GM21576 (cell line): ENCODE results near the gene HAUS3.
"Not testable (repeated sequence)": the region's sequence is repeated elsewhere in the genome, so short reads cannot be mapped to it uniquely, and the experiment has no call there.

Source experiments
- ATAC-seq: cut with Tn5 transposase; IDR thresholded peaks from one replicate; pipeline ENCODE4 v1.9.1; 2021; ENCODE audit warnings: mild to moderate bottlenecking, moderate library complexity; ENCODE audit not compliant: unreplicated experiment

Gene HAUS3

GRCh38 chr4:2275546-2276251 lies 33.8 kb upstream of the HAUS3 start:
- ATAC-seq = no peak

DNA sequence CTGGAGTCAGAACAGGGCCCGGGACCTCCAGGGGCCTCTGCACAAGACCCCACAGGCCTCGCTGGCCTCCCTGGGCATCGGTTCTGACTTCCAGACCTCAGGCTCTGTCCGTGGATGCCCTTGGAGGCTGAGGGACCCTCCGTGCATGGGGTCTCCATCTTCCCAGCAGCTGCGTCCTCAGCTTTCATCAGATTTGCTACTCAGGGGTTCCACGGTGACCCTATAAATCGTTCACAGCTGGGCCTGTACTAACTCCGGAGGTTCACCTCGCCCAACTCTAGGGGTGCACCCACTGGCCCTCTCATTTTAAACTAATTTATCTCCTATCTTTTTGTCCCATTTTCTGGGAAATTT lies 33.1 kb upstream of the HAUS3 start:
- not testable (repeated sequence) for ATAC-seq

- ATAC-seq = no peak
Measured at GRCh38 chr4:2274320-2275043, 32.6 kb upstream of the HAUS3 start.

DNA sequence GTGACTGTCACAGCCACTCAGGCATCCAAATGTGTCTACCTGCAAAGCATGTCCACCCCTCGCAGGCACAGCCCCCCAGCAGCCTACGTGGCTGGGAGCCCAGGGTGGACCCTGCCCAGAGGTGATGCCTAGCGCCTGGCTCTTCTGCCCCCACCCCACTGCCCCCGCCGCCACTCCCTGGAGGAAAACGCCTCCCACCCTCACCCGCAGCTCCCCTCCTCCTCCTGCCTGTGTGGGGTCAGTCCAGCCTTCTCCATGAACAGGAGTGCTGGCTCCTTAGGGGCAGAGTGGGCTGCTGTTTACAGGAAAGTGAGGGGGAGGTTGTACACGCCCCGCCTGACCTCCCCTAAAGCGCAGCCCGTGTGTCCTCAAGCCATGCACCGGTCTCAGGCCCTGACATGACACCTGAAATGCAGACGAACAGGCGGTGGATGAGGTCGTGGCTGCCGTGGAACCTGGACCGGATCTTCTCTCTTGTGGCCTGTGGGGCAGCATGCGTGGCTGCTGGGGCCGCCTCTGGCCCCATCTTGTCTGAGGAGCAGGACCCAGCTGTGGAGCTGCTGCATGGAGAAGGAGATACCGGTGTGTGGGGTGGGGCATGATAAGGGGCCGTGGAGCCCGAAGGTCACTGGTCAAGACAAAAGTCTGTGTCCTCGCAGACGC lies 31.9 kb upstream of the HAUS3 start:
- no peak for ATAC-seq

DNA sequence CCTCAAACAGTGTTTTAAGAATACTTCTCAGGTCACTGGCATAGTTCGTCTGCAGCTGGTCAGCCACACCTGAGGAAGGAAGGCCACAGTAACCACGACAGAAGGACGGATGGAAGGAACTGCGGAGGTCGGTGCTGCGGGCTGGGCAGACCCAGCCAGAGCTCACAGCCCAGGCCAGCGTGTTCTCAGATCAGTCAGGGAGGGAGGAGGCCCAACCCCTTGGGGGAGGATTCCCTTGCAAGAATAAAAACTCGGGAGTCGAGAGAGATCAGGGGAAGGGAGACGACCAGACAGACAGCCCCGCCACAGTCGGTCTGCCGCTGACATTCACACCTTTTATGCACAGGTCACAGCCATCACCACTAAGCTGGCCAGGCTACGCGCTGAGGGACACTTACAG lies 31.3 kb upstream of the HAUS3 start:
- no peak for ATAC-seq

- ATAC-seq = no peak
Measured at GRCh38 chr4:2272828-2273120, 30.9 kb upstream of the HAUS3 start.

GRCh38 chr4:2272026-2272827 lies 30.3 kb upstream of the HAUS3 start:
- ATAC-seq = no peak

DNA sequence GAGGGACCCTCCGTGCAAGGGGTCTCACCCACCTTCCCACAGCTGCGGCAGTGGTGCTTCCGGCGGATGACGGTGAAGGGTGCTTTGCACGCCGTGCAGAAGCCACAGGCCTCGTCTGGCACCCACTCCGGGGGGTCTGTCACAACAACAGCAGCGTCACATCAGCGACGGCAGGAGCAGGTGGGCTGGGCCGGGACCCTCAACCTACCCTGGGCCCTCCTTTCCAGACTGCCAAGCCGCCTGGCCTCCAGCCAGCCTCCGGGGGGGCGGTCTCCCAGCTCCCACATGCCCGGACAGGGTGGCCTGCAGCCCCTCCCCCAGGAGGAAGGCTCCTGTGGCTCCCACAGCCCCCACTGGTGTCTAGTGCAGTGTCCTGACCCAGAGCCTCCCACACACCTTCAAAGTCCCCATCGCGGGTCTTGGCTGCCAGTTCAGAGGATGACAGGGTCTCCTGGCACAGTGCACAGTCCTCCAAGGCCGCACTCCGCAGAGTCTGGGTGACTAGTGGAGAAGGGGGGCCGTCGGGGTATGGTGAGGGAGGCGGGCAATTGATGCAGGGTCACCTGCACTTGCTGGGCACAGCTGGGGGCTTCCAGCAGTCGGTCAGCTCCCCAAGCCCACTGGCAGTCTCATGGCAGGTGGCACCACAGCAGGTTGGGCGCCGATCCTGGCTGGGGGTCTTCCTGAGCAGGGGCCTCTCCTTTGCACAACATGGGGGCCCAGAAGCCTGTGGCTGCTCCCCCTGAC lies 29.5 kb upstream of the HAUS3 start:
- ATAC-seq = no peak

- ATAC-seq = no peak
Measured at GRCh38 chr4:2270341-2271165, 28.6 kb upstream of the HAUS3 start.

GRCh38 chr4:2269618-2270163 lies 27.8 kb upstream of the HAUS3 start:
- ATAC-seq = no peak

GRCh38 chr4:2269206-2269531 lies 27.2 kb upstream of the HAUS3 start:
- no peak for ATAC-seq

DNA sequence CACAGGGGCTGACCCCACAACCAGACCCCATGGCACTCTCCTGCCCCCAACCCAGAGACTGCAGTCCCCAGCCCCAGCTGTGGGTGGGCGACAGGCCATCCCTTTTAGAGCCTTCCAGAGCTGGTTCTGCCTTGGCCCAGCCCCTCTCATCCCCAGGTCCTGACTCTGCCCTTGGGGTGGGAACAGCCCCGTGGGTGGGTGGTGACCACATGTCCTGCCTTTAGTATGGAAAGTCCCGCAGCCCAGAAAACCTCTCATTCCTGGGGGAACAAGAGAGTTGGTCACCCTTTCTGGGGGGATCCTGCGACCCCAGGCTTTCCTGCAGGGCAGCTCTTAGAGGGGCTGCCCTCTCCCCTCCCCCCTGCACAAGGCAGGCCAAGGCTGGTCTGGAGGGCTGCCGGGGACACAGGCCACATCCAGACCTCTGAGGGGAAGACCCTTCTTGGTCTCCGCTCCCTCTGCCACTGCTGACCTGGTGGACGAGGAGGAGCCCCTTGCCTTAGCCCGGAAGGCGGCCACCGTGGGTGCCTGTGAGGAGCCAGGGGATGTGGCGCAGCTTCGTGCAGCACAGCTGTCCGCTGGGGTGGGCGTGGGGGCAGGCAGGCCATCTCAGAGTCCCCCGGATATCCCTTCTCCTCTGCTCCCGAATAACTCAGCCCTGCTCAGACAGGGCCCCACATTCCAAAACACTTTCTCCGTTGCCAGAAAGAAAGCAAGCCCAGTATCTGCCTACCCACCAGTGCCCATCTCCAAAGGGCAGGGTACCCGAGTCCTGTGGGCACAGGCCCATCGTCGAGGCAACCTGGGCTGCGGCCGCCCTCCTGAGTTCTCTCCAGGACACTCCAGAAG lies 26.7 kb upstream of the HAUS3 start:
- ATAC-seq = no peak

DNA sequence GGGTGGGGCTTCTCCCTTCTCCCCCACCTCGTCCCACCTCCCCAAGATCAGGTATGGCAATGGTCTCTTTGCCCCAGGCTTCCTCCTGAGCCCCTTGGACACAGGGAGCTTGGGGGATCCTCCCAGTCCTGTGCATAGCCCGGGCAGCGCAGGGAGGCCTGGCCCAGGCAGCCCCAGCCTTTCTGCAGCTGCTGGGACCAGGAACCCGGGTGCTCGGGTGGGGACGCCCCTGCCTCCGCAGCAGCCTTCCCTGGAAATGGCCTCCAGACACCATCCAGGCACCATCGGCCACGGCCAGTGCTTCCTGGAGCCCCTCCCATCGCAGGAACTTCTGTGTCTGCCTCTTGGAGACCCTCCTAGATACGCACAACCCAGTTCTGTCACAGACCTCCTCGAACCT lies 25.9 kb upstream of the HAUS3 start:
- ATAC-seq = no peak

- no peak for ATAC-seq
Measured at GRCh38 chr4:2267320-2267811, 25.4 kb upstream of the HAUS3 start.

GRCh38 chr4:2266821-2267220 lies 24.9 kb upstream of the HAUS3 start:
- no peak for ATAC-seq

DNA sequence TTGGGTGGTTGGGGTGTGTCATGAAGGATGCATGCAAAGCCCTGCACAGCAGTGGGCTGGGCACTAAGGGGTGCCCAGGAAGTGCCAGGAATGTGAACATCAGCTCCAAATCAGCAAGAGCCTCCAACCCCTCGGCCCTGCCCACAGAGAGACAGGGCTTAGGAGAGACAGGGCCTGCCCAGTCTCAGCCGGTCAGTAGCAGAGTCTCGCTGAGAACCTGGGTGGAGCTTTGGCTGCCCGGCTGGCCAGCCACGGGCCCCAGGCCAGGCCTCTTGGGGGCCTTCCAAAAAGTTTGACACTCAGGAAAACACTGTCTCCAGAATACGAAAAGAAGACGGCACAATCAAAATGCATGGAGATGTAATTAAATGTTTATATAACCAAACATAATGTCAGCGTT lies 24.3 kb upstream of the HAUS3 start:
- ATAC-seq = no peak

DNA sequence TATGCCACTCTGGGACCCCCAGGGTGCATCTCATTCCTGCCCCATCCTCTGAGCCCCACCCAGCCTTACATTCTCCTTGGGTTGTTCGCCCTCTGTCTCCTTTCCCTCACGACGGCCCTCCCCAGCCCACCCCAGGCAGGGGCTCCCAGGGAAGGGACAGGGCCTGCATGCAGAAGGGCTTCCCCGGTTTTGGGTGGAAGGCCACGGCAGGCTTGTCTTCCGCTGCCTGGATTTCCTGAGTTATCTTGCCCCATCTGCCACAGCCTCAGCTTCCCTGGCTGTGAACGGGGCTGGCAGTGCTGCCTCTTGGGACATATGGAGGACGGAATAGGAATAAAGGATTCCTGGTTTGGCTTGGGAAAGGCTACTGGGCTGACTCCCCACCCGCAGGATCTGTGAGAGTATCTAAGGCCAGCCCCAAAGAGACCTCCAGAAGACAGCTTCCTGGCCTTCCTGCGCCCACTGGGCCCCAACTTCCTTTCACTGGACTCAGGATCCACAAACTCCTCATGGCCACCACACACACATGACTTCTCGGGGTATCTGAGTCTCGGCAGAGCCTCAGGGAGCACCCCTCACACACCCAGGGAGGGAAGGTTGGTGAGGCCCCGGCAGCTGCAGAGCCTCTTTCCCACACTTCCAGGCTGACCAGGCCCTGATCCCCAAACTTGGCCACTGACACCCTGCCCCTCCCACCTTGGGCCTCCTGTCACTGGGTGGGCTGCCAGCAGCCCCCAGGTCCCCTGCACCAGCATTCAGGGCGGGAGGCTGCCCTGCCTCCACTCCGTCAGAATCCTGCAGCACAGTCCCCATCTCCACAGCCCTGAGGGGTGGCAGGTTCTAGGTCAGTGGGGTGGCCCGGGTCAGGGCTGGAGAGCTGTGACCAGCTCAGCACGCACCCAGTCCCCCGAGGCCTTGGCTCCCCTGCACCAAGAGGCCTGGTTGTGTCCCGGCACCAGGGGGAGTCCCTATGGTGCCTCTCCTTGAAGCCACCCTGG lies 23.5 kb upstream of the HAUS3 start:
- ATAC-seq = no peak
